ENCODE measurements around the gene ACOX3. TPM values are rescaled to one million over a fixed set of nuclear protein-coding genes. Genes with fewer than 3 reads are reported as not detected.
"Not testable (repeated sequence)": the region's sequence is repeated elsewhere in the genome, so short reads cannot be mapped to it uniquely, and the experiment has no call there.

Gene ACOX3
- polyA plus RNA-seq, 2 donors = 31.8 to 36.1 TPM

DNA sequence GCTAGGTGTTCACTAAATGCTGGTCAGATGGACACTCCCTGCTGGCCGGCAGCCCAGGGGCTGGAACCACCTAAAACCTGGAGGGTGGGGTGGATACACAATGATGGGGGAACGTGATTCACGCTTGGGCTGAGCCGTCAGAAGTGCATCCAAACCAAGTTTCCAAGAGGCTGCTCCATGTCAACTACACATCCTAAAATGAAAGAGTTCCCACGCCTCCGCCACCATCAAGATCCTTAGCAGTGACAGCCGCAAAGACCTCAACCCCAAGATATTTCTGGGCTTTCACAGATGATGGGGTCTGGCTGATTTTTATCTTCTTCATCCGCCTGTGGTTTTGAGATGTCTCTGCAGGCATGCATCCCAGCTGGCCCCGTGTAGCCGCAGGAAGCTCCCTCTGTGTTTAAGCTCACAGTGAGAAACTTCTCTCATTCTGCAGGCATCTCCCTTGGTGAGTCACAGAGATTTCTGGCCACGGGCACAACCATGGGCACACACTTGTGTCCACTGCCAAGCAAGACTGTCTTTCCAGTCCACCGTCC, 86.5 kb downstream of the ACOX3 start:
- H3K27ac ChIP-seq (ENCODE audit: low read depth in 2 of 2, low read length in 1 of 2) = no peak overlapping the region
- H3K9me3 ChIP-seq (ENCODE audit: control insufficient read depth in 2 of 2, insufficient read depth in 1 of 2, low read depth in 1 of 2, low read length in 1 of 2) = no peaks in the 10 kb centered on the region
- no peak overlapping the region for H3K4me3 ChIP-seq (ENCODE audit: low read depth in 1 of 2, low read length in 2 of 2)
- no peaks in the 10 kb centered on the region for H3K36me3 ChIP-seq (ENCODE audit: control insufficient read depth in 2 of 2, insufficient read depth in 2 of 2, low read length in 1 of 2)
- WGBS, 2 donors = 64 to 78% methylated on average over 12 of the region's 12 CpGs
- no peaks in the 10 kb centered on the region for H3K27me3 ChIP-seq (ENCODE audit: control insufficient read depth in 1 of 2, insufficient read depth in 2 of 2, low read length in 2 of 2)
- no peaks in the 10 kb centered on the region for H3K4me1 ChIP-seq (ENCODE audit: control insufficient read depth in 2 of 2, insufficient read depth in 2 of 2, low read length in 1 of 2)

DNA sequence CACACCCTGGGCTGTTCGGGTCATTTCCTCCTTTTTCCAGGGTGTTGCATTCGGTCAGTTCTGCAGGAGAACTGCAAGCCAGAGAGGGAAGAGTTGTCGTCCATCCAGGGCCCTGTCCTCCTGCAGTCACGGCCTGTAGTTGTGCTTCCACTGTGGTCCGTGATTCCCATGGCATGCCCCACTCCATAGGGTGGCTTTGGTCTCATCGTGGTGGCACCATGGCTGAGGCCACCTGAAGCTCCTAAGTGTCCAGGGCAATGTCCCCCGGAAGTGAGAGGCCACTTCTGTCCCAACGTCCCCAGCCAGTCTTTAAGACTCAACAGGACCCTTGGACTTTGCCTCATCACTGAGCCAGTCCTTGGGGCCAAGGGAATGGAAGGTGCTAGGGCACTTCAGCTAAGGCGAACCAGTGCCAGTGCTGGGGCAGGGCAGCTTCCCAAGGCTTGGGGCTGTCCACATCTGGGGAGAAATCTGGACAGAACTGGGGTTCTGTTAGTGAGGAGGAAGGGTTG, 87.3 kb downstream of the ACOX3 start:
- H3K27ac ChIP-seq (ENCODE audit: low read depth in 2 of 2, low read length in 1 of 2) = no peak overlapping the region
- H3K4me3 ChIP-seq (ENCODE audit: low read depth in 1 of 2, low read length in 2 of 2) = no peak overlapping the region
- H3K27me3 ChIP-seq (ENCODE audit: control insufficient read depth in 1 of 2, insufficient read depth in 2 of 2, low read length in 2 of 2) = no peaks in the 10 kb centered on the region
- no peaks in the 10 kb centered on the region for H3K9me3 ChIP-seq (ENCODE audit: control insufficient read depth in 2 of 2, insufficient read depth in 1 of 2, low read depth in 1 of 2, low read length in 1 of 2)
- no peaks in the 10 kb centered on the region for H3K36me3 ChIP-seq (ENCODE audit: control insufficient read depth in 2 of 2, insufficient read depth in 2 of 2, low read length in 1 of 2)
- H3K4me1 ChIP-seq (ENCODE audit: control insufficient read depth in 2 of 2, insufficient read depth in 2 of 2, low read length in 1 of 2) = no peaks in the 10 kb centered on the region
- WGBS, 2 donors = 88 to 89% methylated on average over 9 of the region's 9 CpGs

DNA sequence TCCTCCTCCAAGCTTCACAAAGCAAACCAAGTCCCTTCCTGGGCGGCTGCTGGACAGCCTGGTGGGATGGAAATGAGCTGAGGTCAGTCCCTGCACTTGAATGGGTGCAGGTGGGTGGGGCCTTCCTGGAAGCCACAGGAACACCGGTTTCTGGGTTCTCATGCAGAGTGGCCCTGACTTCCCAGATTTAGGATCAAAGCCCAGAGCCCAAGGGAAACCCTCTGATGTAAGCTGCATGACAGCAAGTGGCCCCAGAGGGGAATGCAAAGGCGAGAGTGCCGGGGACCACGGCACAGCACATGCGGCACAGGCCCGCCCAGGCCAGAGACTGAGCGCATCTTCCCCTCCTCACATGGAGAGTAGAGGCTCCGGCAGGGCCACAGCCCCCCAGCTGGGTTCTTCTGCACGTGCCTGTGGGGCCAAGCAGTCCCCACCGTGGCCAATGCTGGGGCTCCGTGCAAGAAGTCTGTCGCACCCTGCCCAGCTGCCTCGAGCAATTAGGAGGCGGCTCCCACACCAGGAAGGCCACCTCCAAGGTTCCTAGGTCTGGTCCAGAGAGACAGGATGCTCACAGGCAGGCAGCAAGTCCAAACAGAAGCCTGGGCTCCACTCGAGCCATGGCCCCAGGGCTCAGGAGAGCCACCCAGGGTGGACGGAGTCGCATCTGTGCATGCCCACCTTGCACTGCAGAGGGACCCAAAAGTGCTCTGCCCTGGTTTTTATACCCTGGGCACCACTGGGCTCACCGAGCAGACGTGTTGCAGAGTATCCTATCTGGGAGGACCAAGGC, 88.0 kb downstream of the ACOX3 start:
- Histone ChIP-seq H3K9me3 (ENCODE audit: control insufficient read depth in 2 of 2, insufficient read depth in 1 of 2, low read depth in 1 of 2, low read length in 1 of 2) (no peaks in the 10 kb centered on the region), H3K27me3 (ENCODE audit: control insufficient read depth in 1 of 2, insufficient read depth in 2 of 2, low read length in 2 of 2) (no peaks in the 10 kb centered on the region), H3K27ac (ENCODE audit: low read depth in 2 of 2, low read length in 1 of 2) (no peak overlapping the region)

DNA sequence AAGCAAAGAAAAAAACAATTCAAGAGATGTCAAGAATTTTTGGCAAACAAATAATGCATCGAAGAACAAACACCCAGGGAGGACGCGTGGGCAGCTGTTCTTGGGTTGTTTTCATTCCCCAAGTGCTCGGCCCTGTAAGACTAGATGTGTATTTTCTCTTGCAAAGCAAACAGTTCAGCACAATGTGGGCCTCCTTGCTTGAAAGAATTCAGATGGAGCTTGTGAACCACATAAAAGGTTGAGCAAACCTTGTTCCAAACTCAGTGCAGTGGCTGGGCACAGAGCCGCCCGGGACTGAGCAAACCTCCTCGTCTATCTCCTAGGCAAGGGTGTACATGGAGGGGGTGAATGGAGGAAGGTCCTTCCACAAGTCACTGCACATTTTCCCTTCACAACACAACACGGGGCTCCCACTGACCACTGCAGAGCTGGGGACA, 88.6 kb downstream of the ACOX3 start:
- H3K36me3 ChIP-seq (ENCODE audit: control insufficient read depth in 2 of 2, insufficient read depth in 2 of 2, low read length in 1 of 2) = no peaks in the 10 kb centered on the region
- H3K4me1 ChIP-seq (ENCODE audit: control insufficient read depth in 2 of 2, insufficient read depth in 2 of 2, low read length in 1 of 2) = no peaks in the 10 kb centered on the region
- H3K27me3 ChIP-seq (ENCODE audit: control insufficient read depth in 1 of 2, insufficient read depth in 2 of 2, low read length in 2 of 2) = no peaks in the 10 kb centered on the region
- no peaks in the 10 kb centered on the region for H3K9me3 ChIP-seq (ENCODE audit: control insufficient read depth in 2 of 2, insufficient read depth in 1 of 2, low read depth in 1 of 2, low read length in 1 of 2)
- no peak overlapping the region for H3K4me3 ChIP-seq (ENCODE audit: low read depth in 1 of 2, low read length in 2 of 2)
- WGBS, 2 donors = 30 to 47% methylated on average over 8 of the region's 8 CpGs
- no peak overlapping the region for H3K27ac ChIP-seq (ENCODE audit: low read depth in 2 of 2, low read length in 1 of 2)

More for the DNA sequence above, 88.0 kb downstream of the ACOX3 start:
- no peak overlapping the region for H3K4me3 ChIP-seq (ENCODE audit: low read depth in 1 of 2, low read length in 2 of 2)
- WGBS, 2 donors = 68 to 77% methylated on average over 20 of the region's 20 CpGs
- H3K4me1 ChIP-seq (ENCODE audit: control insufficient read depth in 2 of 2, insufficient read depth in 2 of 2, low read length in 1 of 2) = no peaks in the 10 kb centered on the region
- H3K36me3 ChIP-seq (ENCODE audit: control insufficient read depth in 2 of 2, insufficient read depth in 2 of 2, low read length in 1 of 2) = no peaks in the 10 kb centered on the region

DNA sequence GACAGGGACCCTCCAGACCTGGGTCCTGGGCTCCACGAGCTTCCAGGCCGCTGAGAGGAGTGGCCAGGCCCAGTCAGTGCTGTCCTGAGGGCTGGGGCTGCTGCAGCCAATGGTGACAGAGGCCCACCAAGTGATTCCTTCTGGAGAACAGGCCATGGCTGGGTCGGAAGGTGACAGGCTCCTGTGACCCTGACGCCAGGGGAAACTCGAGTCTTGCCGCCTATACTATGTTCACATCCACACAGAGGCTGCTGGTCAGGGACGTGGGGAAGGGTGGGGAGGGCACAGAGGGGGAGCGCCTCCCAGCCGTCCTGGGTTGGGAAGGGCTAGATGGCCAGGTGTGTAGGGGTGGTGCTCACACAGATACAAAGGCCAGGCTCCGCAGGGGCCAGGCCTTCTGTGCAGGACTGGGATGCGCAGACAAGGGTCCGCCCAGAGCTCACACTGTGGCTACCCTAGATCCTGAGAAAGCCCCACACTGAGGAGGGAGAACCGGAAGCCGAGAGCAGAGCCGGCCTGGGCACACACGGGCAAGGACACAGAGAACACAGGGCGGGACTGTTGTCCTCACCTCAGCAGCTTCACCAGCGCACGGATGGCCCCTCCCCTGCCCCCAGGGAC, 89.6 kb downstream of the ACOX3 start:
- no peak overlapping the region for H3K27ac ChIP-seq (ENCODE audit: low read depth in 2 of 2, low read length in 1 of 2)
- 85 to 87% methylated on average over 19 of the region's 19 CpGs for WGBS, 2 donors

DNA sequence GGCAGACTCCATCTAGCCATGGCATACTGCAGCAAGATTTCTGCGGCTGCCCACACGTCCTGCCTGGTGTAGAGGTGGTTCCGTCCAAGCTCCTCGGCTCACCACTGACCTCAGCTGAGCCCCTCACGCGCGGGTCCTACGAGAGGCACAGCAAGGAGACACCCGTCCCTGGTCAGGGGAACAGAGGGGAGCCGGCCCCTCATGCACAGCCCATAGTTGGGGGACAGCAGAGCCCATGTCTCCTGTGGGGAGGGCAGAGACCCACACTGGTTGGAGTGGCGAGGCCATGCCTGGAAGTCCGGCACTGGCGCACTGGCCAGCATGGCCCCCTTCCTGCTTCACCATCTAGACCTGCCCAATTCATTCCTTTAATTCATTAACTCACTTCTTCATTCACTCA, 90.2 kb downstream of the ACOX3 start:
- 91 to 94% methylated on average over 13 of the region's 13 CpGs for WGBS, 2 donors
- Histone ChIP-seq H3K4me1 (ENCODE audit: control insufficient read depth in 2 of 2, insufficient read depth in 2 of 2, low read length in 1 of 2) (no peaks in the 10 kb centered on the region), H3K27ac (ENCODE audit: low read depth in 2 of 2, low read length in 1 of 2) (no peak overlapping the region)

More for the DNA sequence above, 89.6 kb downstream of the ACOX3 start:
- no peaks in the 10 kb centered on the region for H3K4me1 ChIP-seq (ENCODE audit: control insufficient read depth in 2 of 2, insufficient read depth in 2 of 2, low read length in 1 of 2)
- H3K4me3 ChIP-seq (ENCODE audit: low read depth in 1 of 2, low read length in 2 of 2) = no peak overlapping the region
- H3K36me3 ChIP-seq (ENCODE audit: control insufficient read depth in 2 of 2, insufficient read depth in 2 of 2, low read length in 1 of 2) = no peaks in the 10 kb centered on the region
- H3K9me3 ChIP-seq (ENCODE audit: control insufficient read depth in 2 of 2, insufficient read depth in 1 of 2, low read depth in 1 of 2, low read length in 1 of 2) = no peaks in the 10 kb centered on the region
- no peaks in the 10 kb centered on the region for H3K27me3 ChIP-seq (ENCODE audit: control insufficient read depth in 1 of 2, insufficient read depth in 2 of 2, low read length in 2 of 2)

DNA sequence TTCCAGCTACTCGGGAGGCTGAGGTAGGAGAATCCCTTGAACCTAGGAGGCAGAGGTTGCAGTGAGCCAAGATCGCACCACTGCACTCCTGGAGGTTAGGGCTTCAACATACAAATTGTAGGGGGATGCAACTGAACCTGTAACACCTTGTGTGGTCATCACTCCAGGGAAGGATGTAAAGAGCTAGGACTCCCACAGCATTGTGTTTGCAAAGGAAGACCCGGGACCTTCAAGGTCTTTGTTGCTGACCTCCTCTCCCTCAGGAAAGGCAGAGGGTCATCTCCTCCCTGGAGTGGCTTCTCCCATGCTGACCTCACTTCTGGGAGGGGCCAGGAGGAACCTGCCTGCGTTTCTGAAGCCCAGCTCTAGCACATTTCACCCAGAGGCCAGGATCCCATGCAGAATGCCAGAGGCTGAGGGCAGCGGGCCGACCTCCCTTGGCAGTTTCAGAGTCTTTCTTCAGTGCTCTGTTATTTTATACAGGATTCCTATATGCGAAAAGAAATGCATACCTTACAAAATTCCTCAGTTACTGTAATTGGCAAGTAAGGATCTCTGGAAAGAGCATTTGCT, 90.8 kb downstream of the ACOX3 start:
- Histone ChIP-seq H3K27ac (ENCODE audit: low read depth in 2 of 2, low read length in 1 of 2) (no peak overlapping the region), H3K27me3 (ENCODE audit: control insufficient read depth in 1 of 2, insufficient read depth in 2 of 2, low read length in 2 of 2) (no peaks in the 10 kb centered on the region), H3K9me3 (ENCODE audit: control insufficient read depth in 2 of 2, insufficient read depth in 1 of 2, low read depth in 1 of 2, low read length in 1 of 2) (no peaks in the 10 kb centered on the region), H3K4me1 (ENCODE audit: control insufficient read depth in 2 of 2, insufficient read depth in 2 of 2, low read length in 1 of 2) (no peaks in the 10 kb centered on the region), H3K4me3 (ENCODE audit: low read depth in 1 of 2, low read length in 2 of 2) (no peak overlapping the region), H3K36me3 (ENCODE audit: control insufficient read depth in 2 of 2, insufficient read depth in 2 of 2, low read length in 1 of 2) (no peaks in the 10 kb centered on the region)
- WGBS, 2 donors = 79 to 81% methylated on average over 7 of the region's 7 CpGs

More for the DNA sequence above, 90.2 kb downstream of the ACOX3 start:
- Histone ChIP-seq H3K36me3 (ENCODE audit: control insufficient read depth in 2 of 2, insufficient read depth in 2 of 2, low read length in 1 of 2) (no peaks in the 10 kb centered on the region), H3K4me3 (ENCODE audit: low read depth in 1 of 2, low read length in 2 of 2) (no peak overlapping the region), H3K27me3 (ENCODE audit: control insufficient read depth in 1 of 2, insufficient read depth in 2 of 2, low read length in 2 of 2) (no peaks in the 10 kb centered on the region), H3K9me3 (ENCODE audit: control insufficient read depth in 2 of 2, insufficient read depth in 1 of 2, low read depth in 1 of 2, low read length in 1 of 2) (no peaks in the 10 kb centered on the region)

DNA sequence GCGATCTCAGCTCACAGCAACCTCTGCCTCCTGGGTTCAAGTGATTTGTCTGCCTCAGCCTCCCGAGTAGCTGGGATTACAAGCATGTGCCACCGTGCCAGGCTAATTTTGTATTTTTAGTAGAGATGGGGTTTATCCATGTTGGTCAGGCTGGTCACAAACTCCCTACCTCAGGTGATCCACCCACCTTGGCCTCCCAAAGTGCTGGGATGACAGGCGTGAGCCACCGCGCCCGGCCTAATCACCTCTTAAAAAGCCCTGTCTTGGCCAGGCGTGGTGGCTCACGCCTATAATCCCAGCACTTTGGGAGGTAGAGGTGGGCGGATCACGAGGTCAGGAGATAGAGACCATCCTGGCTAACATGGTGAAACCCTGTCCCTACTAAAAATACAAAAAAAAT, 91.3 kb downstream of the ACOX3 start:
- not testable (repeated sequence) for H3K27me3 ChIP-seq (ENCODE audit: control insufficient read depth in 1 of 2, insufficient read depth in 2 of 2, low read length in 2 of 2); H3K27ac ChIP-seq (ENCODE audit: low read depth in 2 of 2, low read length in 1 of 2); H3K4me3 ChIP-seq (ENCODE audit: low read depth in 1 of 2, low read length in 2 of 2); H3K9me3 ChIP-seq (ENCODE audit: control insufficient read depth in 2 of 2, insufficient read depth in 1 of 2, low read depth in 1 of 2, low read length in 1 of 2); H3K36me3 ChIP-seq (ENCODE audit: control insufficient read depth in 2 of 2, insufficient read depth in 2 of 2, low read length in 1 of 2); H3K4me1 ChIP-seq (ENCODE audit: control insufficient read depth in 2 of 2, insufficient read depth in 2 of 2, low read length in 1 of 2)
- WGBS, 2 donors = 83 to 90% methylated on average over 11 of the region's 11 CpGs

DNA sequence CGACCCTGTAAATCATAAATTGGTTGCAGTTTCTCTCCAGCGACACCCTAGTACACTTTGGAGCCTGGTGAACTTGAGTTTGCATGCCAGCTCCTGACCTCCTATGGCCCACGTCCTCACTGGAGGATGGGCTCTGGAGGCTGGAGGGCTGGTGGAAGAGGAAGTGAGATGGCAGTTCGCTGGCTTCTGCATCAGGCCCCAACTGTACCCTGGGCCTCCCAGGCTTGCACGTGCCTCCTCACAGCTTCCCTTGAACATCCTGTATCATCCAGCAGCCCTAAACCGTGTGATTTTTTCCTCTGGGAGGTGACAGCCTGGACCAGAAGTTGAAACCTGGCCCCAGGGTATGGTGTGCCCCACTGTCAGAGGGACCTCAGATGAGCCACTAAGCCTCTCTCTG, 92.5 kb downstream of the ACOX3 start:
- H3K4me1 ChIP-seq (ENCODE audit: control insufficient read depth in 2 of 2, insufficient read depth in 2 of 2, low read length in 1 of 2) = peaks cover 0 to under 1% of the 10 kb centered on the region in 2 donors
- H3K27me3 ChIP-seq (ENCODE audit: control insufficient read depth in 1 of 2, insufficient read depth in 2 of 2, low read length in 2 of 2) = no peaks in the 10 kb centered on the region
- no peak overlapping the region for H3K4me3 ChIP-seq (ENCODE audit: low read depth in 1 of 2, low read length in 2 of 2)
- WGBS, 2 donors = 62 to 65% methylated on average over 6 of the region's 6 CpGs
- no peaks in the 10 kb centered on the region for H3K36me3 ChIP-seq (ENCODE audit: control insufficient read depth in 2 of 2, insufficient read depth in 2 of 2, low read length in 1 of 2)
- H3K9me3 ChIP-seq (ENCODE audit: control insufficient read depth in 2 of 2, insufficient read depth in 1 of 2, low read depth in 1 of 2, low read length in 1 of 2) = no peaks in the 10 kb centered on the region
- no peak overlapping the region for H3K27ac ChIP-seq (ENCODE audit: low read depth in 2 of 2, low read length in 1 of 2)
